GM12878 (cell line): Measurements from ENCODE around the gene UBE2E1. TPM values are rescaled to one million over a fixed set of nuclear protein-coding genes. Genes with fewer than 3 reads are reported as not detected.

Experiments used
- ATAC-seq: fragments of 200-7000 bp; cut with Tn5 transposase; 3 replicates; pipeline ENCODE4 v1.9.1; 2020; ENCODE audit warnings: mild to moderate bottlenecking, moderate library complexity
- BruUV-seq: library from RNA; stranded (reverse); fragments of 400-500 nt; replicated peaks from 2 replicates; lab custom pipeline; 2021; lab: Mats Ljungman, UMichigan
- CTCF ChIA-PET: fragments of 300-600 bp; sonication (Branson Sonifier 250); formaldehyde crosslinking; extraction: SDS; loops from one replicate; lab custom pipeline; 2021; ENCODE audit warnings: inconsistent platforms; lab: Yijun Ruan, JAX
- POLR2A ChIA-PET: fragments of 350-600 bp; formaldehyde crosslinking; extraction: SDS; loops from one replicate; lab custom pipeline; 2021; ENCODE audit warnings: inconsistent platforms; lab: Charles Lee
- RAD21 ChIA-PET: fragments of 300-600 bp; sonication (Branson Sonifier 250); formaldehyde crosslinking; loops from one replicate; lab custom pipeline; 2023; ENCODE audit warnings: antibody characterized with exemption; ENCODE audit not compliant: unreplicated experiment; lab: Charles Lee
- SMC1A ChIA-PET: fragments of 300-600 bp; sonication (Branson Sonifier 250); formaldehyde crosslinking; loops from one replicate; lab custom pipeline; 2023; ENCODE audit not compliant: unreplicated experiment, uncharacterized antibody; lab: Charles Lee
- DNase-seq: peaks from one replicate; pipeline ENCODE4 v3.0.0-alpha.2; 2011; ENCODE audit warnings: low read depth, low spot score
- FAIRE-seq: peaks from 3 replicates; lab custom pipeline; 2011; peaks lifted over from hg19 to GRCh38; lab: Jason Lieb, UNC
- H2AFZ ChIP-seq: 2 replicates; pipeline ENCODE4 v1.6.0; 2011; ENCODE audit warnings: low read depth, low read length, control low read depth; ENCODE audit not compliant: control insufficient read depth
- H3K27ac ChIP-seq: 2 replicates; pipeline ENCODE4 v1.5.1; 2011; ENCODE audit warnings: control low read depth; ENCODE audit not compliant: control insufficient read depth, insufficient read depth
- H3K27me3 ChIP-seq, 2 experiments: replicated peaks in 1 of 2; 2 replicates each; pipeline versions ENCODE4 v1.6.0 to v1.6.1; 2011; ENCODE audit warnings: low read length in 1 of 2; ENCODE audit not compliant: control insufficient read depth in 2 of 2, insufficient read depth in 2 of 2
- H3K36me3 ChIP-seq, 2 experiments: 2 replicates each; pipeline ENCODE4 v1.5.1; 2011; ENCODE audit warnings: low read length in 1 of 2; ENCODE audit not compliant: control insufficient read depth in 2 of 2, insufficient read depth in 2 of 2
- H3K4me1 ChIP-seq: 2 replicates; pipeline ENCODE4 v1.6.1; 2011; ENCODE audit warnings: mild to moderate bottlenecking, low read length, moderate library complexity, mixed read lengths; ENCODE audit not compliant: control insufficient read depth, insufficient read depth
- H3K4me2 ChIP-seq: 2 replicates; pipeline ENCODE4 v1.6.0; 2011; ENCODE audit warnings: control low read depth; ENCODE audit not compliant: control insufficient read depth, insufficient read depth
- H3K4me3 ChIP-seq: fragments of 200-600 bp; sonication (generic); 2 replicates; pipeline ENCODE4 v1.5.1; 2016
- H3K79me2 ChIP-seq: 2 replicates; pipeline ENCODE4 v1.6.0; 2011; ENCODE audit warnings: low read length; ENCODE audit not compliant: control insufficient read depth, insufficient read depth
- H3K9ac ChIP-seq: 2 replicates; pipeline ENCODE4 v1.8.0; 2011; ENCODE audit warnings: low read length, control low read depth, mixed read lengths; ENCODE audit not compliant: control insufficient read depth, insufficient read depth
- H3K9me3 ChIP-seq: replicated peaks from 3 replicates; pipeline ENCODE4 v1.5.1; 2011; ENCODE audit warnings: mild to moderate bottlenecking, low read length; ENCODE audit not compliant: control insufficient read depth, insufficient read depth
- H4K20me1 ChIP-seq: 2 replicates; pipeline ENCODE4 v1.6.0; 2011; ENCODE audit not compliant: control insufficient read depth, insufficient read depth
- FOXM1 ChIP-seq: IDR thresholded peaks from 2 replicates; pipeline ENCODE4 v1.6.1; 2012; ENCODE audit warnings: low read depth, mild to moderate bottlenecking, inconsistent platforms, low read length, moderate library complexity
- HDAC6 ChIP-seq: fragments of 200-600 bp; sonication (generic); IDR thresholded peaks from one replicate; pipeline ENCODE4 v1.8.0; 2017; ENCODE audit warnings: antibody characterized with exemption; ENCODE audit not compliant: unreplicated experiment
- JUNB ChIP-seq: IDR thresholded peaks from 2 replicates; pipeline ENCODE4 v1.6.1; 2016; ENCODE audit warnings: antibody characterized with exemption, mild to moderate bottlenecking
- POLR2A ChIP-seq: IDR thresholded peaks from 2 replicates; pipeline ENCODE4 v1.6.1; 2011; ENCODE audit warnings: low read depth, mild to moderate bottlenecking, low read length
- RAD51 ChIP-seq: fragments of 450-650 bp; IDR thresholded peaks from 2 replicates; pipeline ENCODE4 v1.6.1; 2016; ENCODE audit warnings: moderate library complexity, mild to moderate bottlenecking, inconsistent platforms
- ZNF207 ChIP-seq: fragments of 450-650 bp; IDR thresholded peaks from 2 replicates; pipeline ENCODE4 v1.6.1; 2014; ENCODE audit warnings: antibody characterized with exemption, mild to moderate bottlenecking, borderline replicate concordance
- ZSCAN29 ChIP-seq: fragments of 450-650 bp; IDR thresholded peaks from 2 replicates; pipeline ENCODE4 v1.6.1; 2017; ENCODE audit warnings: mild to moderate bottlenecking, moderate library complexity
- in situ Hi-C: fragments of 300-500 bp; cut with MboI; formaldehyde crosslinking; loops from 9 replicates; pipeline ENCODE4 v1.14.3; 2018; ENCODE audit warnings: mixed read lengths
- intact Hi-C: fragments of 100-400 bp; cut with micrococcal nuclease; formaldehyde crosslinking; loops from one replicate; pipeline ENCODE4 v1.14.2; 2022; ENCODE audit not compliant: unreplicated experiment
- polyA plus RNA-seq, 11 experiments: library from polyadenylated mRNA; depleted of rRNA in 4 of 11; unstranded in 6 of 11; stranded (reverse) in 5 of 11; fragments of >200 nt; fragmentation: Nextera tagmentation in 4 of 11; fragmentation: Illumina TruSeq in 1 of 11; extraction: Ambion mirVana in 4 of 11; extraction: Trizol in 1 of 11; gene quantifications; 1 replicate in 1 of 11; 2 replicates in 10 of 11; pipeline versions ENCODE4 v1.2.1 to v1.2.3, GENCODE V29; 2011 to 2016; ENCODE audit warnings: inconsistent platforms in 2 of 11, missing spikeins in 2 of 11, low read depth in 1 of 11
- total RNA-seq, 4 experiments: library from RNA; depleted of rRNA in 3 of 4; stranded (reverse); fragments of >200 nt in 3 of 4; fragmentation: Illumina TruSeq in 1 of 4; extraction: Trizol in 1 of 4; gene quantifications; 2 replicates each; pipeline versions ENCODE4 v1.2.1 to v1.2.3, GENCODE V29; 2013 to 2021
- TF ChIP-seq, protein P1 (sequence below): fragments of 450-650 bp; IDR thresholded peaks from 2 replicates; pipeline ENCODE4 v1.6.1; 2016; ENCODE audit warnings: mild to moderate bottlenecking
- TF ChIP-seq, protein P2 (sequence below): IDR thresholded peaks from 2 replicates; pipeline ENCODE4 v1.6.1; 2011; ENCODE audit warnings: low read depth, low read length, improper control_type of control experiment, borderline replicate concordance

The UBE2E1 gene
- total and polyA plus RNA-seq, 10 of the 15 experiments (the other 5 are each of a cell fraction or from before 2014, with no cell fraction given): 18.7 to 425 (median 147) TPM

DNA sequence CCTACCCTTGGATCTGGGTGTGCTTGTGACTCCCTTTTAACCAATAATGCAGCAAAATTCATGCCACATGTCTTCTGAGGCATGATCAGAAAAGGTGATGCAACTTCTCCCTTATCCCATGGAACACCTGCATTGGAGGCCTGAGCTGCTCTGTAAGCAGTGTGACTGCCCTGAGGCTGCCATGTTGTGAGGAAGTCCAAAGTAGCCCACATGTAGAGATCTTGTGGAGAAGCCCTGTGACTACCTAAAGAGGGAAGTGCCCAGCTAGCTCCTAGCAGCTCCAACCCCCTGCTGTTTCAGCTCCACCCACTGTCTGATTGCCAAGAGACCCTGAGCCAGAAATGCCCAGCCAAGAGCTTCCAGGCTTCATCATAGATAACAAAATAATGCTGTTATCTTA is 132.9 kb downstream of the UBE2E1 start:
- in situ Hi-C loops (loop anchor here (25.0 kb wide), 1 partner anchor 1849 kb away; the partner anchor contains the start of genes NGLY1 and OXSM), intact Hi-C loops (no loop called here)
- TF ChIP-seq HDAC6 (no peak), POLR2A (no peak), JUNB (no peak), ZNF207 (no peak), FOXM1 (no peak), RAD51 (no peak), ZSCAN29 (no peak)
- TF ChIP-seq, protein P1, sequence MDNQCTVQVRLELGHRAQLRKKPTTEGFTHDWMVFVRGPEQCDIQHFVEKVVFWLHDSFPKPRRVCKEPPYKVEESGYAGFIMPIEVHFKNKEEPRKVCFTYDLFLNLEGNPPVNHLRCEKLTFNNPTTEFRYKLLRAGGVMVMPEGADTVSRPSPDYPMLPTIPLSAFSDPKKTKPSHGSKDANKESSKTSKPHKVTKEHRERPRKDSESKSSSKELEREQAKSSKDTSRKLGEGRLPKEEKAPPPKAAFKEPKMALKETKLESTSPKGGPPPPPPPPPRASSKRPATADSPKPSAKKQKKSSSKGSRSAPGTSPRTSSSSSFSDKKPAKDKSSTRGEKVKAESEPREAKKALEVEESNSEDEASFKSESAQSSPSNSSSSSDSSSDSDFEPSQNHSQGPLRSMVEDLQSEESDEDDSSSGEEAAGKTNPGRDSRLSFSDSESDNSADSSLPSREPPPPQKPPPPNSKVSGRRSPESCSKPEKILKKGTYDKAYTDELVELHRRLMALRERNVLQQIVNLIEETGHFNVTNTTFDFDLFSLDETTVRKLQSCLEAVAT: no peak
- TF ChIP-seq, protein P2, sequence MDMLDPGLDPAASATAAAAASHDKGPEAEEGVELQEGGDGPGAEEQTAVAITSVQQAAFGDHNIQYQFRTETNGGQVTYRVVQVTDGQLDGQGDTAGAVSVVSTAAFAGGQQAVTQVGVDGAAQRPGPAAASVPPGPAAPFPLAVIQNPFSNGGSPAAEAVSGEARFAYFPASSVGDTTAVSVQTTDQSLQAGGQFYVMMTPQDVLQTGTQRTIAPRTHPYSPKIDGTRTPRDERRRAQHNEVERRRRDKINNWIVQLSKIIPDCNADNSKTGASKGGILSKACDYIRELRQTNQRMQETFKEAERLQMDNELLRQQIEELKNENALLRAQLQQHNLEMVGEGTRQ: no peak
- Histone ChIP-seq H3K36me3 (no peaks in the 10 kb centered on the region), H3K27me3 (peaks cover 0 to 3% of the 10 kb centered on the region in 2 experiments; a peak in 1 of 4 replicates), H3K79me2 (no peaks in the 10 kb centered on the region), H3K4me3 (no peak overlapping the region), H3K9me3 (no peaks in the 10 kb centered on the region), H3K4me2 (no peak overlapping the region), H3K4me1 (no peaks in the 10 kb centered on the region), H2AFZ (no peak overlapping the region), H3K9ac (no peak overlapping the region), H3K27ac (no peak overlapping the region), H4K20me1 (no peaks in the 10 kb centered on the region)
- SMC1A ChIA-PET: no interaction called here
- CTCF ChIA-PET: no interaction called here
- RAD21 ChIA-PET: no interaction called here
- ATAC-seq (peak; percentile 31; the same call in 1 of the 3 replicates), DNase-seq (no peak), FAIRE-seq (no peak)
- POLR2A ChIA-PET: no interaction called here
- BruUV-seq: no TSS peak
